Regular cardiac myocyte (primary cell): ENCODE data around the gene RXFP2. TPM values are rescaled to one million over a fixed set of nuclear protein-coding genes. Genes with fewer than 3 reads are reported as not detected.

ENCODE experiments used
- total RNA-seq: library from RNA; depleted of rRNA; stranded (reverse); fragments of >200 nt; gene quantifications from 2 replicates; pipeline ENCODE4 v1.2.3, GENCODE V29; 2014

RXFP2 gene
- total RNA-seq = not detected in 2 replicates

GRCh38 chr13:31739226-31739625 lies at the start of gene RXFP2:
Gene RXFP2, plus strand, starts transcription at chr13:31739526. Its CDS starts 87 bp downstream, at chr13:31739613.

